Measurements from ENCODE around the gene ANP32E.

DNA sequence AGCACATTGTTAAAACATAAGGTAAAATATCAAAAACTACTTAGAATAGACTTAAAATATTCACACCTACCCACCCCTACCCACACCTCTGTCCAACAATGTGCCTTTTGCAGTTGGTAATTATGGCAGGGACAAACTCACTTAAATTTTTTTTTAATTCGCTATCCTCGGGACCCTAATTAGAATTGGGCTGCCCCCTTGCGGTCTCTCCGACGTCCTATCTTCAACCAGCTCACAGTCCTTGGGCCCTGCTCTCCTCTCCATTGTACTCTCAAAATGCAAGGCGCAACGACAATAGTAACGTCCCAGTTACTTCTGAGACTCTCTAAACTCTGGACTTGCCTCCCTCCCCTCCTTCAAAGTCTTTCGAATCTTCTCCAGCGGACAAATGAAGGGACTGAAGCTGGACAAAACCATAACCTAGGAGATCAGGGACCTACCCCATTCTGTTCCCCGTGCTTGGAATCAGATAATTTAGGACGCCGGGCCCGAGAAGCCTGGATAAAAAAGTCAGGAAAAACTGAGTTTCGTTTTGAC, 45.4 kb upstream of the ANP32E start:
- TF ChIP-seq POLR2A (IDR thresholded peaks at IDR 0.05) (no peak), POLR2AphosphoS5 (IDR thresholded peaks at IDR 0.05) (no peak)
- TF ChIP-seq, protein P1, sequence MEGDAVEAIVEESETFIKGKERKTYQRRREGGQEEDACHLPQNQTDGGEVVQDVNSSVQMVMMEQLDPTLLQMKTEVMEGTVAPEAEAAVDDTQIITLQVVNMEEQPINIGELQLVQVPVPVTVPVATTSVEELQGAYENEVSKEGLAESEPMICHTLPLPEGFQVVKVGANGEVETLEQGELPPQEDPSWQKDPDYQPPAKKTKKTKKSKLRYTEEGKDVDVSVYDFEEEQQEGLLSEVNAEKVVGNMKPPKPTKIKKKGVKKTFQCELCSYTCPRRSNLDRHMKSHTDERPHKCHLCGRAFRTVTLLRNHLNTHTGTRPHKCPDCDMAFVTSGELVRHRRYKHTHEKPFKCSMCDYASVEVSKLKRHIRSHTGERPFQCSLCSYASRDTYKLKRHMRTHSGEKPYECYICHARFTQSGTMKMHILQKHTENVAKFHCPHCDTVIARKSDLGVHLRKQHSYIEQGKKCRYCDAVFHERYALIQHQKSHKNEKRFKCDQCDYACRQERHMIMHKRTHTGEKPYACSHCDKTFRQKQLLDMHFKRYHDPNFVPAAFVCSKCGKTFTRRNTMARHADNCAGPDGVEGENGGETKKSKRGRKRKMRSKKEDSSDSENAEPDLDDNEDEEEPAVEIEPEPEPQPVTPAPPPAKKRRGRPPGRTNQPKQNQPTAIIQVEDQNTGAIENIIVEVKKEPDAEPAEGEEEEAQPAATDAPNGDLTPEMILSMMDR (IDR thresholded peaks at IDR 0.05), result peak; percentile 35 to 74 (median 65)
